OCI-LY3 (cell line): ENCODE data around the gene ERCC8.

Experiments used
- H2AFZ ChIP-seq: fragments of 200-600, 300-600 bp; shearing (Covaris generic); 2 replicates; pipeline ENCODE4 v1.6.0; 2014; ENCODE audit warnings: antibody characterized with exemption, low read depth, low read length
- H3K27ac ChIP-seq: fragments of 200-600, 300-600 bp; sonication (generic); 2 replicates; pipeline ENCODE4 v1.5.1; 2014; ENCODE audit warnings: mild to moderate bottlenecking, low read length, moderate library complexity, mixed read lengths
- H3K27me3 ChIP-seq: fragments of 200-600, 300-600 bp; sonication (generic); 2 replicates; pipeline ENCODE4 v1.6.1; 2014; ENCODE audit warnings: low read depth, low read length, mixed read lengths
- H3K36me3 ChIP-seq: fragments of 200-600, 300-600 bp; sonication (generic); replicated peaks from 2 replicates; pipeline ENCODE3; 2014; ENCODE audit warnings: low read depth, low read length, mixed read lengths
- H3K4me1 ChIP-seq: fragments of 300-600, 200-600 bp; sonication (generic); 2 replicates; pipeline ENCODE4 v1.6.1; 2014; ENCODE audit warnings: low read length, mixed read lengths
- H3K4me2 ChIP-seq: fragments of 200-600, 300-600 bp; sonication (generic); 2 replicates; pipeline ENCODE4 v1.6.1; 2014; ENCODE audit warnings: low read length, mixed read lengths
- H3K4me3 ChIP-seq: fragments of 300-600, 200-600 bp; sonication (generic); 2 replicates; pipeline ENCODE4 v1.5.1; 2014; ENCODE audit warnings: antibody characterized with exemption, mild to moderate bottlenecking, low read length, moderate library complexity
- H3K79me2 ChIP-seq: fragments of 300-600, 200-600 bp; shearing (Covaris generic); 2 replicates; pipeline ENCODE4 v1.6.1; 2014; ENCODE audit warnings: mild to moderate bottlenecking, low read length, mixed read lengths
- H3K9ac ChIP-seq: fragments of 300-600, 200-600 bp; shearing (Covaris generic); 2 replicates; pipeline ENCODE4 v1.6.0; 2014; ENCODE audit warnings: mild to moderate bottlenecking, low read length, moderate library complexity
- H3K9me3 ChIP-seq: fragments of 200-600, 300-600 bp; shearing (Covaris generic); 2 replicates; pipeline ENCODE4 v1.6.1; 2014; ENCODE audit warnings: low read length, mixed read lengths; ENCODE audit not compliant: insufficient read depth
- H4K20me1 ChIP-seq: fragments of 200-600, 300-600 bp; sonication (generic); 2 replicates; pipeline ENCODE4 v1.6.1; 2016; ENCODE audit warnings: low read length, mixed read lengths; ENCODE audit not compliant: insufficient read depth
- CTCF ChIP-seq: fragments of 200-600, 300-600 bp; sonication (generic); IDR thresholded peaks from 2 replicates; pipeline ENCODE4 v1.5.1; 2014; ENCODE audit warnings: antibody characterized with exemption, low read length, low read depth
- EZH2phosphoT487 ChIP-seq: fragments of 200-600 bp; shearing (Covaris generic); IDR thresholded peaks from 2 replicates; pipeline ENCODE4 v1.6.1; 2018; ENCODE audit warnings: antibody characterized with exemption, mixed run types, low read depth

ERCC8 gene

GRCh38 chr5:60927450-60927849, 17.4 kb downstream of the ERCC8 start:
- H4K20me1 ChIP-seq: no peaks in the 10 kb centered on the region
- no peak for TF ChIP-seq CTCF
- no peak for TF ChIP-seq EZH2phosphoT487
- H3K4me3 ChIP-seq: no peak overlapping the region
- H3K27ac ChIP-seq: no peak overlapping the region
- H3K9me3 ChIP-seq: no peaks in the 10 kb centered on the region
- no peak overlapping the region for H3K9ac ChIP-seq
- no peak overlapping the region for H3K4me2 ChIP-seq
- H3K36me3 ChIP-seq: no peaks in the 10 kb centered on the region
- no peaks in the 10 kb centered on the region for H3K4me1 ChIP-seq
- H2AFZ ChIP-seq: no peak overlapping the region
- H3K79me2 ChIP-seq: no peaks in the 10 kb centered on the region
- H3K27me3 ChIP-seq: no peaks in the 10 kb centered on the region

DNA sequence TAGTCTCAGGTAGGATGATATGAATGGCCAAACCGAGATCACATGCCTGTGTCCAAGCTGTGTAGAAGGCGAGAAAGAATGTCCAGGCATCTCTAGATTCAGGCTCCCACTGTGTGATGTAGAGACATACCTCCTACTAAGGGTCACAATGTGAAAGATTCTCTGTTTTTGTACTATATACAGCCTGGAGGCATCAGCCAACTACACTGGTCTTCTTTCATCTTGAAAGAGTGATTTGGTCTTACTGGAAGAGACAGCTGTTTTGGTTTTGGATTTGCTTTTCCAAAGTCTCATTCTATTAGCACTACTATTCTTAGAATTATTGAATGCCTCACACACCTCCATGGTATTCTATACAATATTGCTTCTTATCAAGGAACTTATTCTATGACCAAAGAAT, 26.4 kb downstream of the ERCC8 start:
- Histone ChIP-seq H3K79me2 (no peaks in the 10 kb centered on the region), H2AFZ (no peak overlapping the region), H3K9me3 (no peaks in the 10 kb centered on the region), H4K20me1 (no peaks in the 10 kb centered on the region), H3K4me3 (no peak overlapping the region), H3K4me2 (no peak overlapping the region), H3K36me3 (peaks cover 4% of the 10 kb centered on the region), H3K27me3 (no peaks in the 10 kb centered on the region), H3K9ac (no peak overlapping the region), H3K4me1 (no peaks in the 10 kb centered on the region), H3K27ac (no peak overlapping the region)
- TF ChIP-seq CTCF (no peak), EZH2phosphoT487 (no peak)

DNA sequence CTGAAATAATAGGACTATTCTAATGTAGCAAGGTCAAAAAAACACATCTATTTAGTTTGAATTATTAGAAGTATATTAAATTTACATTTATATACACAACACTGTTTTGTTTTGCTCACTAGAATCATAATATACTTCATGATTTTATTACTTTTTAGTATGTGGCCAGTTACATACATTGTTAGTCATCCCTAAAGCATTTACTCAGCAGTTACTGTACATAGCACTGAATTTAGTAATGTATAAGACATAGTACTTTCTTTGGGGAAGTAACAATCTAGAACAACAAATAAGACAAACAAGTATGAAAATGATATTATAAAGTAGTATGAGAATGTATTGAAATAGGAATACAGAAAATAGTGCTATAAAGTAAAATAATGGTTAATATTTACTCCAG, 28.2 kb downstream of the ERCC8 start:
- Histone ChIP-seq H2AFZ (no peak overlapping the region), H3K4me2 (no peak overlapping the region), H4K20me1 (no peaks in the 10 kb centered on the region), H3K27me3 (no peaks in the 10 kb centered on the region), H3K79me2 (no peaks in the 10 kb centered on the region), H3K9ac (no peak overlapping the region), H3K36me3 (peaks cover 4% of the 10 kb centered on the region), H3K4me3 (no peak overlapping the region), H3K9me3 (no peaks in the 10 kb centered on the region), H3K4me1 (no peaks in the 10 kb centered on the region), H3K27ac (no peak overlapping the region)
- TF ChIP-seq CTCF: no peak
- no peak for TF ChIP-seq EZH2phosphoT487

- no peak overlapping the region for H3K27ac ChIP-seq
- H3K4me3 ChIP-seq: no peak overlapping the region
- no peak overlapping the region for H3K4me2 ChIP-seq
- H3K36me3 ChIP-seq: no peaks in the 10 kb centered on the region
- H3K4me1 ChIP-seq: no peaks in the 10 kb centered on the region
- no peak overlapping the region for H3K9ac ChIP-seq
- no peaks in the 10 kb centered on the region for H3K79me2 ChIP-seq
- no peaks in the 10 kb centered on the region for H3K27me3 ChIP-seq
- no peaks in the 10 kb centered on the region for H3K9me3 ChIP-seq
- H2AFZ ChIP-seq: no peak overlapping the region
- TF ChIP-seq EZH2phosphoT487: no peak
- TF ChIP-seq CTCF: no peak
- no peaks in the 10 kb centered on the region for H4K20me1 ChIP-seq
Observed at GRCh38 chr5:60903356-60903755, 41.5 kb downstream of the ERCC8 start.
